ENCODE data around the gene CDC42.
A peak's percentile ranks its signal among the peaks of the same experiment; 100 is the strongest.
"Not testable (repeated sequence)": the region's sequence is repeated elsewhere in the genome, so short reads cannot be mapped to it uniquely, and the experiment has no call there.

CDC42 gene

GRCh38 chr1:22076346-22076745 lies 23.8 kb downstream of the CDC42 start:
- no peak for DNase-seq

- no peak for DNase-seq
These were observed 25.2 kb downstream of the CDC42 start for GRCh38 chr1:22077728-22078127.

- no peak for DNase-seq
These were observed 25.6 kb downstream of the CDC42 start for GRCh38 chr1:22078133-22078532.

- no peak for DNase-seq
These were observed 27.7 kb downstream of the CDC42 start for GRCh38 chr1:22080191-22080590.

- no peak for DNase-seq
These were observed 35.8 kb downstream of the CDC42 start for GRCh38 chr1:22088331-22088730.

- DNase-seq = no peak
These were observed 36.6 kb downstream of the CDC42 start for GRCh38 chr1:22089134-22089571.

- DNase-seq = no peak
These were observed 37.3 kb downstream of the CDC42 start for GRCh38 chr1:22089787-22090186.

DNA sequence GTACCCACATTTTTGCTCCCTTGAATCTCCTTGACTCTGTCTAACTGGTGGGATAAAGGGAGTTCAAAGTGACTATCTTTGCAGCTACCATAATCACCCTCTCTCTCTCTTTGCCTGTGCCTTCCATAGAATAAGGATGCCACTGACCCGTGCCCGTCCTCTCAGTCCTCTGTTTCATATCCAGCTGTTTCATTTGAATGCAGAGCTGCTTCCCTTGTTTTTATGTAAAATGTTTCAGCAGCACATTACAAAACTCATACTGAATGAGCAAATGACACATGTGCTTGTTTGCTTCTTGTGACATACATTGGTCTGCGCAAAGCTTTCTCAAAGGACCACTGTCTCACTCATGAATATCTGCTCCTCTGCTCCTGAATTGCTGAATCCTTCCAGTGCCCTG lies 38.4 kb downstream of the CDC42 start:
- no peak for DNase-seq

DNA sequence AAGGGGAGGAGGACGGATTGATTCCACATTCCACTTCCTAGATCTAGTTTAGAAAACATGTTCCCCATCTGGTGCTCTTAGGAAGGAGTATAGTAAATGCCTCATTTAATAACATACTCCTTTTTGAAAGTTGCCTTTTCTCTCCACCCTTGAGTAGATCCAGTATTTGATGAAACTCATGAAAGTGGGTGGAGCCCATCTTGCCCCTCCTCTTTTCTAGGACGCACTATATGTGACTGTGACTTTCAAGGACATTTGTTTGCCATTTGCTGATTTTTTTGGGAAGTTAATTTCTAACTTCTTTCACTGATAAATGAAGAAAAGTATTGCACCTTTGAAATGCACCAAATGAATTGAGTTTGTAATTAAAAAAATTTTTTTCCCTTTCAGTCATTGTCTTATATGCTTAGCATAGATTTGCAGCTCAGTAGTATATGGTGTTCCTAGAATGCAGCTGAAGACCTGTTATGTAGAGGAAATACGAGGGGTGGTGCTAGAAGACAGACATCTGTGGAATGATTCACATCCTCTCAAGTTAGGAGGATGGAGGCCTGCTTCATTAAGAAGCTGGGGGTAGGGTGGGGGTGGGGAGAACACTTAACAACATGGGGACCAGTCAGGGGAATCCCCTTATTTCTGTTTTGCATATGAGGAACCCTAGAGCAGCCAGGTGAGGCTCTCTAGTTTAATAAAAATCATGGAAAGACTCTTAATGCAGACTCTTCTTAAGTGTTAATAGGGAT lies 39.7 kb downstream of the CDC42 start:
- not testable (repeated sequence) for DNase-seq

- no peak for DNase-seq
These were observed 41.0 kb downstream of the CDC42 start for GRCh38 chr1:22093513-22093912.

GRCh38 chr1:22096036-22096435 lies 43.5 kb downstream of the CDC42 start:
- no peak for DNase-seq

GRCh38 chr1:22096463-22096862 lies 44.0 kb downstream of the CDC42 start:
- DNase-seq = no peak

- no peak for DNase-seq
These were observed 46.2 kb downstream of the CDC42 start for GRCh38 chr1:22098752-22099151.

- no peak for DNase-seq
These were observed 47.7 kb downstream of the CDC42 start for GRCh38 chr1:22100168-22100567.

DNA sequence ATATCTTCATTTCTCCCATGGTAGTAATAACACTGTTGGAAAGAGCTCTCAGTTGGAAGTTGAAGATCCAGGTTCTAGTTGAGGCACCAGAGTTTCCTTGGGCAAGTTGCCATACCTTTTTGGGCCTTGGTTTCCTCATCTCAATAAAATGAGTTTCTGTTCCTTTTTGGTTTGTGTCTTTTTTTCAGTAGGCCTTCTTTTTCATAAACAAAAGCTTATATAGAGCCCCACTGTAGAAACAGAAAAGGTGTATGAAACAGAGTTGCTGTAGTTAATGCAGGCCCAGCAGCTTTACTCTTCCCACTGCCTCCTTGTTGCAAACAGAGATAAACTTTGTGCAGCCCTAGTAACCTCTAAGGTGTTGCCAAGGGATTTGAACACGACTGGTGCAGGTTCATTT lies 48.7 kb downstream of the CDC42 start:
- no peak for DNase-seq

DNA sequence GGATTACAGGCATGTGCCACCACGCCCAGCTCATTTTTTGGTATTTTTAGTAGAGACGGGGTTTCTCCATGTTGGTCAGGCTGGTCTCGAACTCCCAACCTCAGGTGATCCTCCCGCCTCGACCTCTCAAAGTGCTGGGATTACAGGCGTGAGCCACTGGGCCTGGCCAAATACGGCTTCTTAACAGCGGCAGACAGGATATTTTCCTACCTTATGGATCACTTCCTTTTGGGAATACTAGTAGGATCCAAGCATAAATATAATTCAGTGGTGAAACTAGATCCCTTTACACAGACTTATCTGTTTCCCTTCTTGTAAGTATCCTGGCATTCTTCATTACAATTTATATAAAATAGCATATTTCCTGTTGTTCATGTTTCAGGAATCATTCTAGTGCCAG lies 49.5 kb downstream of the CDC42 start:
- DNase-seq = no peak

DNA sequence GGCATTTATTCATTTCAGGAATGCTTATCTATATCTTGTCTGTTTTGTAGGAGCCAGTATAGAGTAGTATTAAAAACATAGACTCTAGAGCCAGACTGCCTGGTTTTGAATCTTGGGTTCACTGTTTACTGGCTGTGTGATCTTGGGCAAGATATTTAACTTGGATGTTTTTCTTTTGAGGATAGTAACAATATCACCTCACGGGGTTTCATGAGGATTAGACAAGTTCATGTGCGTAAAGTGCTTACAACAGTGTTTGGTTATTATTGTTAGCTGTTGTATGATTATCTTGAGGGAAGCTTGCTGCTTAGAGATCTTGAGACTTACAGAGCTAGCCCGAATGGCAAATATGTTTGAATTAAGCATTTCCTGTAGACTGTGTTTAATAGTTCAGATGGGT lies 50.2 kb downstream of the CDC42 start:
- no peak for DNase-seq

DNA sequence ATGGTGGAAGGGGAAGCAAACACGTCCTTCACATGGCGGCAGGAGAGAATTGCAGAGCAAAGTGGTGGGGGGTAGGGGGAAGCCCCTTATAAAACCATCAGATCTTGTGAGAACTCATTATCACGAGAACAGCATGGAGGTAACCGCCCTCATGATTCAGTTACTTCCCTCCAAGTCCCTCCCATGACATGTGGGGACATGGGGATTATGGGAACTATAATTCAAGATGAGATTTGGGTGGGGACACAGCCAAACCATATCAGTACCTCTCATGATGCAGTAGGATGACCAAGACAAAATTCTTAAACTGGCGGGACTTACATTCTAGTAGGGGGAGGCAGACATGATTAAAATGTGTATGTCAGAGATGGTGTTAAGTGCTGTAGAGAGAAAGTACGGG lies 51.6 kb downstream of the CDC42 start:
- no peak for DNase-seq

- no peak for DNase-seq
These were observed 52.4 kb downstream of the CDC42 start for GRCh38 chr1:22104865-22105437.

DNA sequence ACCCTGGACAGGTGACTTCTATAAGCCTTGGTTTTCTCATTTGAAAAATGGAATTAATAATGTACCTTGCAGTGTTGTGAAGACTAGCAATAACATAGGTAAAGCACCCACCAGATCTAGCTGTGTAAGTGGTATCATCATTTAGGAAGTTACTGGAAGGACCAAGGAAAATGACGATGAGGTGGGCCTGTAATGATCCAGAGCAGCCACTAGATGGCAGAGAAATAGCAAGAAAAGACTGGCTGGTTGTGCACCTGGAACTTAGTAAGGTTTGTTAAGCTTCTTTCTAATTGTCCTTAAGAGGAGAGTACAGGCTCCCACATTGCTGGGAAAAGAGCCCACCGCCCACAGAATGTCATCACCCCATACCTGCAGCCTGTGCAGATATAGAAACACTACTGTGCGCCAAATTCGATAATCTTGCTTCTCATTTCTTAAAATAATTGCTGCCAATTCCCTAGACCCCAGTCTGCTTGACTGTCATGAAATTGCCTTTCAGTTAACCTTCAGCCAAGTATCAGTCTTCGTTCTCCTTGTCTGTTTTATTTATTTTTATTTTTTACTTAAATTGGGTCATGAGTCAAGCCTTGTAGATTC lies 53.2 kb downstream of the CDC42 start:
- peak; percentile 53 for DNase-seq

DNA sequence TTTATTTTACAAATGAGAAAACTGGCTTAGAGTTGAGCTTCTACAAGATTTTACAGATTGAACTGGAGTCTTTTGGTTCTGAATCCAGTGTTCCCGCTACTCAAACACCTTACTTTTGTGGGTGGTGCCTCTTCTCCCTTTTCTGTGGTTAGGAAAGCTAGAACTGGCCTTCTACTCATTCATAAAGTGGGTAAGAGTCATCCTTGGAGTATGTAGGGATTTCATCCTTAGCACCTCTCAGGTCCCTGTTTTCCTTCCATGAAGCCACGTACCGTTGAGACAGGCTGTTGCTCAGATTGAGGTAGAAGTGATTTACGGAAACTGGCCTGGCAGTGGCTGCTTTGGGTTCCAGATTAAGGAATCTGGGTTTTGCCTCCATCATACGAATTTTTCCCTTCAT lies 54.6 kb downstream of the CDC42 start:
- DNase-seq = no peak

GRCh38 chr1:22108339-22109105 lies 56.0 kb downstream of the CDC42 start:
- no peak for DNase-seq

GRCh38 chr1:22110016-22110415 lies 57.5 kb downstream of the CDC42 start:
- no peak for DNase-seq

GRCh38 chr1:22111115-22111514 lies 58.6 kb downstream of the CDC42 start:
- no peak for DNase-seq
